ENCODE data around the gene TRIO. TPM values are rescaled to one million over a fixed set of nuclear protein-coding genes. Genes with fewer than 3 reads are reported as not detected.

The TRIO gene
- polyA plus RNA-seq, 4 donors, result 84.9 to 106 (median 95.6) TPM

DNA sequence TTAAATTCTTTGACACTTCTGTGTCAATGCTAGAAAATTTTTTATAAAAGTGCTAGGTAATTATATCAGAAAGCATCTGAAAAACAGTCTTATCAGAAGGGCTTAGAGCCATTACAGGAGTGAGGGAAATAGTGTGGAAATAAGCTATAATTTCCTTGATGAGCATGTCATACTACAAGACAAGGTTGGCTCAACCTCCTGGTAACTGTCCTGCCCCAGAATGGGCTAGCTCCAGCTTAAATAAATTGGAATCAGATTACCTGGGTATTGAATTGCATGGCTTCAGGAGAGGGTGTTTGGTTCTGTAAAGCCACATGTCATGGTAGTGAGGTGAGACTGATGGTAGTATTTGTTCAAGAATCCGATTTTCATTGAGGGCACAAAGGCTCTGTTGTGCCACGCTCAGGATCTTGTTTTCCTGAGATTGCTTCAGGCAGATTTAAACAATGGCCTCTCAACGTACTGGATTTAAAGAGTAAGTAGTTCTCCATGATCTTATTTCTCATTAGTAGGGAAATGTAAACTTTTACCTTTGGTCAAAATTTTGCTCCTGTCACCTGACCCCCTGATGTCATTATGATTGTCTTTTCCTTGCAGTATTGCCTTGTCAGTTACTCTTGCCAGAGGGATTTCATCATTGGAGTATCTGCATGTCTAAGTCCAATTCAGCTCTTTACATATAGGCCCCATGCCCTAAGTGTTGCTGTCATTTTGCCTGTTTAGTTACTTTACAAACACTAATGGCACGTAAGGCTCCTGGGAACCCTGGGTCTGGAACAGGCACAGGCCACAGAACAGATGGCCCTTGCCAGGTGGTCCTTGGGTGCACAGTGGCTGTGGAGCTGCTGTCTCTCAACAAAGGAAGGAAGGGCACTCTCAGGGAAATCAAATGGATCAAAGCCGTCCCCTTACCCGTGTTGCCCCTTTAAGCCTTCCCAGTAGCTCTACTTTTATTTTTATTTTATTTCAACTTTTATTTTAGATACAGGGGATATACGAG lies 21.3 kb downstream of the TRIO start:
- DNase-seq (ENCODE audit: low read depth in 4 of 4, low spot score in 3 of 4), result no peak

DNA sequence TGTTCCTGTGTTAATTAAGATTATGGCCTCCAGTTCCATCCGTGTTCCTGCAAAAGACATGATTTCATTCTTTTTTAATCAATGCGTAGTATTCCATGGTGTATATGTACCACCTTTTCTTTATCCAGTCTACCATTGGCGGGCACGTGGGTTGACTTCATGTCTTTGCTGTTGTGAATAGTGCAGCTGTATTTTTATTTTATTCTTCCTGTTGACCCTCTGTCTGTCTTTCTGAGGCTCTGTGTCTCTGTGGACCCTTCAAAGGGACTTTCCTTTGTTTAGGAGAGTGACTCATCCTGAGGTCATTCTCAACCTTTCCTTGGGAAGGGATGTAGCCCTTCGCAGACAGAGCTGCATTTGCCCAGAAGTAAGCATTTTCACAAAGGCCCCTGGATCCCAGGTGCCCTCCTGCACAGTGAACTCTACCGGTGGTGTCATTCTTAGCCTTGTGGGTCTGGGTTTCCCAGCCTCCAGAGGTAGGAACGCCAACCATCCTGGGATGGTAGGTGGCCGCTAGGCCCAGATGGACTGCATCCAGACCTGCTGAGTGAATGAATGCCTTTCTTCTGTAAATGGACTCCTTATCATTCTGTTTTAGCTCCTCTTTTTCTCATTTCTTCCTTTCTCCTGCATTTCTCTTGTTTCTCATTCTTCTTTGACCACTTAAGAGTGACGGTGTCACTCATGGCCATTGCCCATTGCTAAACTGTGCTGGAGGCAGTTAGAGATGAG lies 22.4 kb downstream of the TRIO start:
- no peak for DNase-seq (ENCODE audit: low read depth in 4 of 4, low spot score in 3 of 4)

DNA sequence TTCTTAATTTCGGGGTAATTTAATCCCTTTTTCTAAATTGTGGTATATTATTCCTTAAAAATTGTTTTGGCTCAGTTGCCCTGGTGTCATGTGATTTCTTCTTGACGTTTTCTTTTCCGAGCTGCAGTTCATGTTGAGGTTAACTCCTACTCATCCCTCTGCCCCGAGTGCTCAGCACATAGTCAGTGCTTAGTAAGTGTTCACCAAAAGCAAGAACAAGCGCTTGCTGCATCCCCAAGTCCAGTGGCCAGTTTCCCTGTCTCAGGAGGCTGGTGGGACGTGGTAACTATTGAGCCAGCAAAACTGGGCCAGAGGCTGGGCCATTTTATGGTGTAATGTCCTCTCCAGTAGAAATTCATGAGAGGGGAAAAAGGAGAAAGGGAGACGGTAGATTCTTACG lies 23.3 kb downstream of the TRIO start:
- no peak for DNase-seq (ENCODE audit: low read depth in 4 of 4, low spot score in 3 of 4)

DNA sequence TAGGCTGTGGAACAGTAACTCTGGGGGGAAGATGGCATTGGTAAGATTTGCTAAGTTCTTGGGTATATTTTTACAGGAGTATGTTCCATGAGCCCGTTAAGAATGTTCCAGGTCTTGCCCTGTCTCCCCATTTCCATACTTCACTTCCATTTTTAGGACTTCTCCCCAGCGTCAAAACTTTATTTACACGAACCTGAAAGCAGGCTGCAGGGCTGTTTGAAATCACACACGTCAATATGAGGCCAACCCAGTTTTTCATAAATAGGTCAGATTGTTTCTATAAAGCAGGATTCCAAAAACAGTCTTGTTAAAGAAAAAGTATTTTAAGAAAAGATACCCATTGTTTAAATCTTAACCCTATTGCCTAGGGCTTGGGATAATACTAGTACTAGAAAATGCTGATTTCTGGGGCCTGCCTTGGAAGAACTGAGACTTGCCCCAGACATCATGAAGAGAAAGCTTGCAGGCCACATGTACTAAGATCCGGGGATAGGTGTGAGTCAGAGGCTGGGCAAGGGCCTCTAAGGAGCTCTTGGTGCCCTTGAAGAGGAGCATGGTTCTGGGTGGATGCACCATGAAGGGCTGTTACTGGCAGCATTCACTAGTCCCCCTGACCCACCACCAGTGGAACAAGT lies 24.2 kb downstream of the TRIO start:
- DNase-seq (ENCODE audit: low read depth in 4 of 4, low spot score in 3 of 4), result no peak

DNA sequence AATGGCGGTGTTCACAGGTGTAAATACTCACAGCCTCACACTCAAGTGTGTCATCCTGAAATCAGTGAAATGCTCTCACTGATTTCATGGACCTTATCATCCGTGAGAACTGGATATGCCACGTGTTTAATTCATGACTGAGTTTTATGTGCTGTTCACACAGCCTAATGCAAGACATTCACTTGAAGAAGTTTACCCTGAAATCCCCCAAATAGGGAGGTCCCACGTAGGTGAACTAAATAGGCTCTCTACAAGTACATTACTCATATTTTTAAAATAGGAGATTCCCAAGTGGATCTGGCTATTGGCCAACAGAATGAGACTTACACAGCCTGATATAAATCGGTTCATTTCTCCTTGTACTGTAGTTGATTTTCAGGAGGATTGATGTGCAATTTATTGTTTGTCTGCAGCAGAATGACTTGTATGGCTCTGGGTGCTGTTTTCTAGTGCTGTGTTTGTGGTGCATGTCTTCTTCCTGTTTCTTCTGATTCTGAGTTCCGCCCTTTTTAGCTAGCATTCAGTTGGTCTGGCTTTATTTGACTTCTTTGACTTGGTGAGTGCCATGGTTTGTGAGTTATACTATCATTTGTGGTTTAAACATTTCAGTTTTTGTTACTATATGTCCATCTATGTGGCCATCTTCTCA lies 25.1 kb downstream of the TRIO start:
- no peak for DNase-seq (ENCODE audit: low read depth in 4 of 4, low spot score in 3 of 4)

DNA sequence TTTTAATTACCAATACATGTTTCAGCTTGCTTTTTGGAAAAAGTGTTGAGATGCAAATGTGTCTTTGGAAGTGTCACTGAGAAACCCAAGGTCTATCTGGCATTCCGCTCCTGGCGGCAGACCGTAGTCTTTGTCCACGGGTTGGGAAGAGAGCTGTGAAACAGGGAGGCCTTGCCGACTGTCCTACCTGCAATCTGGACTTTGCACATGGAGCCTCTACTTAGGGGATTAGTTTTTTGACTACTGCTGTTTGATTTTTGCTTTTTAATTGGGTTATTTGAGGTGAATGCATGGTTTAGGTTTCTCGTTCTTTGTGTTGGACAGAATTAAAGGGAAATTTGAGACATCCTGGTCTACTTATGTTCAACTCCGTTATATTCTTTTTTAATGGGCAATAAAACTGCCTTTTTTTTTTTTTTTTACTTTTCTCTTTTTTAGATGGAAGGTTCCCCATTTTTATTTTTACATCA lies 25.7 kb downstream of the TRIO start:
- no peak for DNase-seq (ENCODE audit: low read depth in 4 of 4, low spot score in 3 of 4)

DNA sequence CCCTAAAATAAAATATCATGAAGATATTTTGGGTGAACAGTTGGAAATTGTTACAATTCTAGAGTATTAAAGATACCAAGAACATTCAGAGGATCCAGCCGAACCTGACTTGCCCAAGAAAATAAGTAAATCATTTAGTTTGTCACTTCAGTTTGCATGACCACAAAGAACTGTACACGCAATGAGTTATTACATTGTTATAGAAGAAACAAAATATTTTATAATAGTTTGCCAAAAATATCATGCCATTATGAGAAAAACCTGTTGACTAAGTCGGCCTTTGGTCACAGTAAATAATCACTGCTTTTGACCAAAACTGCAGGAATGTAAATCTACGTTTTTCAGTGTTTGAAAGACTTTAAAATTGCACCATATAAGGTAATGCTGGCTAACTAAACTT lies 27.9 kb downstream of the TRIO start:
- no peak for DNase-seq (ENCODE audit: low read depth in 4 of 4, low spot score in 3 of 4)

DNA sequence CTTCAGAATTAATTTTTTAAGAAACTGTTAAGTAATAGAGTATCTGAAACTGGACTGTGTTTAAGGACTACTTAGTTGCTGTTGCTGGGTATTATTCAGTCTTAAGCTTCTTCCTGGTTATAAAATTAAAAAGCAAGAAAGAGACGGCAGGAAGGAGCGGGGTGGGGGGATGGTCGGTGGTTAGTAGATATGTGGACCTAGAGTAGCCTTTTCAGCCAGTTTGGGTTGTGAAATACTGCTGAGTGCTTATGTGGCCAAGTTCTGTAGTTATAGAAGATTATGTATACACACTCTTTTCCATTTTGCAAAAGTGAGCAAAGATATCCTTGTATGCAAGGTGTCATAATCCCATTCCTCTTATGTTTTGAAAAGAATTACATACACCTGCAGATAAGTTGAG lies 28.5 kb downstream of the TRIO start:
- DNase-seq (ENCODE audit: low read depth in 4 of 4, low spot score in 3 of 4), result no peak

DNA sequence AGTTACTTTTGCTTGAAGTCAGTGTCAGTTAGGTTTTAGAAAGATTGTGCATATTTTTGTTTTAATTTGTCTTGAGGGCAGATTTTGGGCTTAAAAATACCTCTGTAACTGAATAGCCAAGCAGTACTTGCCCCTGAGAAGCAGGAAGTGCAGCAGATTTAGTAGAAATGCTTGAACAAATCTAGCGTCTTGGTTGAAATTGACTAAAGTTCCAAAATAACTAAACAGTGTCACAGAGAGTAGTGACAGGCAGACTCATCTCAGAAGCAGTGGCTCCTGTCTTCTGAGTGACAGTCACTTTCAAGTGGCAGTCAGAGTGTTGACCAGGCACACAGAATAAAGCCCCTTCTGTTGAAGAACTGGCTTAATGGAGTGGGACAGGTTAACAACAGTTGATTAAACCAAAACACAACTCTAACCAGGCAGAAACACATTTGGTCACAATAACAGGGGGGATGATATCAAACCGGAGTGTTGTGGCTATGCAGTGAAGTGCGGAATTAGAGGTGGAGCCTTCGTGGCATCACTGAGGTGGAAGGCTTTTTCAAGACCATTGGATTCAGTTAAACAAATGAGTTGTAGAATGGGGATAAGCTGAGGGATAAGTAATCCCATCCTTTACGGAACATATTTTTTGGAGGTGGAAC lies 29.1 kb downstream of the TRIO start:
- DNase-seq (ENCODE audit: low read depth in 4 of 4, low spot score in 3 of 4), result no peak

DNA sequence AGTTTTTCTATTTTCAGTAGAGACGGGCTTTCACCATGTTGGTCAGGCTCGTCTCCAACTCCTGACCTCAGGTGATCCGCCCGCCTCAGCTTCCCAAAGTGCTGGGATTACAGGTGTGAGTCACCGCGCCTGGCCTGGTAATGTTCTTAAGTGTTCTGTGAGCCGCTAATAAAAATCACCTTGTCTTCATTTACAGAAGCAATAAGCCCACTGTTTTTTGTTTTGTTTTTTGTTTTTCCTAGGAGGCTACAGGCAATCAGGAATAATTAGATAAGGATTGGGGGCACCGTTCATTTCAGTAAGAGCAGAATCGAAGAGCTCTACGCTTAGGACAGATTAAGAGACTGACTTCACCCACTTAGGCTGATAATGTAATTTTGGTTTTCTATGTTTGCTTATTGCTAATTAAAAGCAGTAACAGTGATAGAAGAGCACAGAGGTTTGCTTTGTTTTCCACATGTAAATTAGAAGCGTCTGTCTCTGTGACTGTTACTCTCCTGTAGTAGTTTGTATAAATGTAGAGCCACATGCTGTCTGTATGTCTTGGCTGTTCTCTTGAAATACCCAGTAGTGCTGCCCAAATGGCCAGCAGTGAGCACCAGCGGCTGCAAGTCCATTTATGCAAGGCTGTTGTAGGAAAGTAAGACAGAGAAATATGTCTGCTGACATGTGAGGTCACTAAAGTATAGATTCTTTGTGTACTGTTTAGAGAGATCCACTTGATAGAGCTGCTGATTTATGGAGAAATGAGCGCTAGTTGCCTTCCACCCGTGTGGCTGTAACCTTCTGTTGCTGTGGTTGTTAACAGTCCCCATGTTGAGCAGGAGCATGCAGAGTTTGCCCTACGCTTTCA lies 30.5 kb downstream of the TRIO start:
- no peak for DNase-seq (ENCODE audit: low read depth in 4 of 4, low spot score in 3 of 4)

DNA sequence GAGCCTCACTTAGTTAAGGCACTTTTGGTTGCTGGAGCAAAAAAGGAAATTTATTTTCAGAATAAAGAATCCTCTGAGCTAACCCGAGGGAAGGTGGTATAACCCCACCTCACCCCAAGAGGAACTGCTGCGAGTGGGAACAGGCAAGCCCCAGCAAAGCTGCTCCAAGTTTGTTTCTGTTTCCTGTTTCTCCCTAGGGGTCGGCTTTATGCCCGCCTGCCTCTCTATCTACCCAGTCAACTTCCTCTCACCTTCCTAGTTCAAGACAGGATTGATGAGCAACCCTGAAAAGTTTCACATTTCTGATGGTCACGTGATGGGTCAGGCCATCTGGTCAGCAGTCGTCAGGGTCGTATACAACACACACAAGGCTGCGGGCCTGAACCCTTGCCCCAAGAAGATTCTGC lies 31.1 kb downstream of the TRIO start:
- DNase-seq (ENCODE audit: low read depth in 4 of 4, low spot score in 3 of 4), result no peak

DNA sequence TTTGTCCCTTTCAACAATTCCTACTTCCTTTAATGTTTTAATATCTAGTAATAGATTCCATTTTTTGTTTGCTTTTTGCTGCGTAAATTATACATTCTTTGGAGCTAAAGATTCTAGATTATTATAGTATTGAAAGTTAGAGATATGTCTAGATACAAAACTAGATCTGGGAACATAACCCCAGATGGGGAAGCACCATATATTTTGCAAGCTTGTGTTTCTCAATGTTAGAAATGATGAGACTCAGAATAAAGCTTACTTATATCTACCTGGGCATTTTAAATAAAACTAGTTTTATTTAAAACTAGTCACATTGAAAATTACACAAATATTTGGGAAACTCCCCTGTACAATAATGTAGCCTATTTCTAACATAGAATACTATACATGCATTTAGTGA lies 32.2 kb downstream of the TRIO start:
- no peak for DNase-seq (ENCODE audit: low read depth in 4 of 4, low spot score in 3 of 4)

DNA sequence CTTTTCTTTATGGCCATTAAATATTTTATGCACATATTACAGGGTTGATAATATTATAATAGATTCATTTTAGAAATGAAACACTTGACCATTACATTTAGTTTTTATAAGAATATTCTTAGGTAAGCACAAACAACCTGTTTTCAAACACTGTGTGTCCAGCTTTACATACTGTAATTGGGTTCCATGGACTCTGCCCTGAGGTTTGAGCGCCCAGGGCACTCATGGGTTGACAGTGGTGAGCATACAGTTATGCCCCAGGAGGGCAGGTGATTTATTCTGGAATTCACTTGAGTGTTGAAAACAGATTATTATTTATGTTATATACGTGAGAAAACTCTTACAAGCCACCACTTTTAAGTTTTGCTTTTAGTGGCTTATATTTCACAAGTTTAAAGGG lies 33.7 kb downstream of the TRIO start:
- no peak for DNase-seq (ENCODE audit: low read depth in 4 of 4, low spot score in 3 of 4)

DNA sequence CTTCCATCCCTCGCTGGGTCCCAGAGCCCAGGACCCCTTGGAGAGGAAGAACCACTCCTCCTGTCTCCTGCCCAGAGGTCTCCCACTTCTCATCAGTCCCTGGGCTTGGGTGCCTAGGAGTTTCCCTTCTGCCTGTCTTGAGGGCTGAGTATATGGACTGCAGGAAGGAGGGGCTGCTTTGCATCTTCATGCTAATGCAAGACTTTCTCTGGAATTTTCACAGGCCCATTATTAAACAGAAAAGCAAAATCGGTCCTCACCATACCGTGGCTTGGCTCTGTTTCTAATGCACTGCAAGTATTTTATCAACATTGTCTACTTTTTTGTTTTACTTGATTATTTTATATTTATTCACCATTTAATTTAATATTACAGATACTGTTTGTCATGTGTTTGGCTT lies 34.5 kb downstream of the TRIO start:
- no peak for DNase-seq (ENCODE audit: low read depth in 4 of 4, low spot score in 3 of 4)

DNA sequence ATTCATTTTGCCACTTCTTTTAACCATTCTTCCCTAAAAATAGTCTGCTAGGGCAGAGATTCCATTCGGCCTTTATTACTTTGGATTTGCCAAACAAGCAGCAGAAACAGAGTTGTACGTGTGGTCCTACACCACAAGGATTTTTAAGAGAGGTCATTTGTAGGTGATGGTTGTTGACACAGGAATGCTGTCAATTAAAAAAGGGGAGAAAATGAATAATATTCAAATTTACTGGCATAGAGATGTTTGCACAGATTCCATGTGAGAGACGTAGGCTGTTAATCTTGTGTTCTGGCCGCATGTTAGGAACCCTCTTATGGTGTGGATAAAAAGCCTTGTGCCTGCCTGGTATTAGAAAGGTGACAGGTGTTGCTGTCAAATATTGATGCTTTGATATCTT lies 34.9 kb downstream of the TRIO start:
- no peak for DNase-seq (ENCODE audit: low read depth in 4 of 4, low spot score in 3 of 4)

DNA sequence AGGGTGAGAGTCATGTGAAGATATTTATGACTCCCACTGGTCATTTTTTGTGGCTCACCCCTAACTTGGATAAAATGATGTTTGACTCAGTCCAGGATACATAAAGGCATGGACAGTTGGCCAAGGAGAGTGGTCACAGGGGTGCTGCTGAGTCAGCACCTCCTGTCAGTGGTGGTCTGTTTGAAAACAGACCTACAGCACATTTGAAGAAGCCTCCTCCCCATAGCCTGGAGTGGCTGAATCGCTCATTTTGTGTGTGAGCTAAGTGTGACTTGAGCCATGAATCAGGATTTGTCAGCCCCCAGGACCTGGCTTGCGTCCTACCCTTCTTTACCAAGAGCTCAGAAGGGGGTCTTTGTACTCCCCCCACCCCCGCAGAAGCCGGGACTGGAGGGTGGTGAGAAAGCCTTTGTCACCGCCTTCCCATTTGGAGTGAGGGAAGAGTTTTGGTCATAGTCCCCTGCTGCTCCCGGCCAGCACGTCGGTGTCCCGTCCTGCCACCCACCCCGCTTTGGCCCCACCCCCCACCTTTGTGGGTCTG lies 35.6 kb downstream of the TRIO start:
- DNase-seq (ENCODE audit: low read depth in 4 of 4, low spot score in 3 of 4), result no peak

DNA sequence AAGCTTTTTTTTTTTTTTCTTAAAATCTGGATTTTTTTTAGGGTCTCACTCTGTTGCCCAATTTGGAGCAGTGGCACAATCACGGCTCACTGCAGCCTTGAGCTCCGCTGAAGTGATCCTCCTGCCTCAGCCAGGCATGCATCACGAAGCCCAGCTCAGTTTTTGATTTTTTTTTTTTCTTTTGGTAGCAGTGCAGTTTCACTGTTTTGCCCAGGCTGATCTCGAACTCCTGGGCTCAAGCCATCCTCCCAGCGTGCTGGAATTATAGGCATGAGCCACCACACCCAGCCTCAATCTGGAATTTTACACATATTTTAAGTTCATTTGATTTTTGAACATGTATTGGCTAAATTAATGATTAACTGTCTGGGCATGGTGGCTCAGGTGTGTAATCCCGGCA lies 36.3 kb downstream of the TRIO start:
- DNase-seq (ENCODE audit: low read depth in 4 of 4, low spot score in 3 of 4), result no peak

DNA sequence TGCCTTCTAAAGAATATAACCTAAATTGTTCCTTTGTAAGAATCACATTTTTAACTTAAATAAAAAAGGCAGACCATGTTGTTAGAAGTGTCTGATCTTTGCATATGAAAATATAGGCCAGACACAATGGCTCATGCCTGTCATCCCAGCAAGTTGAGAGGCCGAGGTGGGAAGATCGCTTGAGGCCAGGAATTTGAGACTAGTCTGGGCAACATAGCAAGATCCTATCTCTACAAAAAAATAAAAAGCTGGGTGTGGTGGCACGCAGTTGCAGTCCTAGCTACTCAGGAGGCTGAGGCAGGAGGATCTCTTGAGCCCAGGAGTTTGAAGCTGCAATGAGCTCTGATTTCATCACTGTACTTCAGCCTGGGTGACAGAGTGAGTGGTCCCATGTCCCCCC lies 37.3 kb downstream of the TRIO start:
- no peak for DNase-seq (ENCODE audit: low read depth in 4 of 4, low spot score in 3 of 4)
